ENCODE data around the gene LRRC9. TPM values are rescaled to one million over a fixed set of nuclear protein-coding genes. Genes with fewer than 3 reads are reported as not detected.
"Not testable (repeated sequence)": the region's sequence is repeated elsewhere in the genome, so short reads cannot be mapped to it uniquely, and the experiment has no call there.

LRRC9 gene
- polyA plus RNA-seq (ENCODE audit: insufficient read length in 10 of 10): under 1 TPM; 0.12 to 0.80 (median 0.41) TPM
- long read RNA-seq, donor 1: 0 reads
- long read RNA-seq, donor 2: 0 reads
- long read RNA-seq, donor 3: 0 reads
- long read RNA-seq, donor 4: 0 reads
- long read RNA-seq, donor 5: 0 reads
- long read RNA-seq, donor 6: 0 reads
- long read RNA-seq, donor 7: 0 reads
- long read RNA-seq, donor 8: 0 reads
- long read RNA-seq, donor 9: 0 reads

DNA sequence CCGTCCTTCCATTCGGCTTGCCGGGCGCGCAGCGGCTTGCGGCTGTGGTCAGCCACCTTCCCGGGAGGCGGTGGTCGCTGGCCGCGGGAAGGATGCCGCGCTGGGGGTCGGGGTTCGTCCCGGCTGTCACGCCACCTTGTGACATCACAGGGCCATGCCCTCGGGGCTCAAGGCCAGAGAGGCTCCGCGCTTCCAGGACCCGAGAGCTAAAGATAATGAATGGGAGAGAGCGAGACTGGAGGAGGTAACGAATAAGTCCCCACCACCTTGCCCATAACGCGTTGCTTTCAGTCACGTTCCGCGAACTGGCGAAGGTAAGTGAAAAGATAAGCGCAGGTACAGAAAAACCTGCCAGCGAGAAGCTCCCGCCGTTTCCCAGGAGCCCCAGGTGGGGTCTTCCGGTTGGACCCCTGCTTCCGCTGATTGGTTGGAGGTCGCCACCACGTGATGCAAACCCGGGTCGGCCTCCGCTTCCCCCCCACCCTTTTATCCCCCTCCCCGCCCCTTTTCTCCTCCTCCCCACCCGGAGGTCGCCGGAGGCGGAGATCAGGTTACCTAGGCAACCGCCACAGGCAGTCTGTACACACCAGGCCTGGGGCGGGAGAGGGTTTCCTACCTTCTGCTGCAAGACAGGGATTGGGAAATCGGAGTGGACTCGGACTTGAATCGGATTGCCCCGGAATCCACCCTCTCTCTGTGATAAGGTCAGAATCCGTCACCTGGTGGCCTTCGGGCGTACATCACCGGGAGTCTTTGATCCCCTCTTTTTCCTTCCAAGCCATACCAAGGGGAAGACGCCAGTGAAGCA lies at the start of gene LRRC9:
Gene LRRC9, plus strand, starts transcription at position 575 of the 808 bp plus-strand sequence.
- DNase-seq: peak in 2 of 3 donors; percentile 45 to 71

DNA sequence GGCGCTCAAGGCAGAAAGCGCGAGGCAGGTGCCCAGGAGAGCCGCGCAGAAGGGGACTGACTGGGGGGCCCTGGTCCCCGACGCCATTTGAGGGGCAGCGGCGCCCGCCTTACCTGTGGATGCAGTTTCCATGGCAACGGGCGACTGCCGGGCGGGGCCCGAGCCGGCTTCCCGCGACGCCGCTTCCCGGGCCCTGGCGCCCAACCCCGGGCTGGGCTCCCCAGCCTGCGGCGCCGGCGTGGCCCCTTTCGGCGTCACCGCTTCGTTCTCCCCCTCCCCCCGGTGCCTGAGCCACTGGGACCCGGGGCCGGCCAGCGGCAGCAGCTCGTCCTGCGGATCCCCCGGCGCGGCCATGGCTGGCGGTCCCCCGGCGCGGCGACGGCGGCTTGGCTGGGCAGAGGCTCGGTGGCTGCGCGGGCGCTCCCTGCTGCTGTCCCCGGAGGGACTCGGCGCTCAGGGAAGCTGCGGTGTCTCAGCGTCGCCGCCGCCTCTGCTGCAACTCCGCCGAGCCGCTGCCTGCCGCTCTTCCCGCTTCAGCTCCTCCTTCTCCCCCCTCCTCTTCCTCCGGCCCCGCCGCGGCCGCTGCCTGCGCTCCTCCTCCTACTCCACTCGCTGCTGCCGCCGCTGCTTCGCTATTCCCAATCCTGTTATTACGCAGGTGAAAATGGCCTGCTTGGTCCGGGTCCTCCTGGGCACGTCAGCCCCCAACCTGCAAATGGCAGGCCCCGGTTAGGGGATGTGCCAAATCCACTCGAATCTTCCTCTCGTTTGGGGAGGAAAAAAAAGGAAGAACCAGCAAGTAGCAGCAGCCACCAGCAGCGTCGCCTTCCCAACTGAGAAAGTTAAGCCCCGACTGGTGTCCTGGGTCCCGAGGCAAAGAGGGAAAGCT lies 49.4 kb upstream of the LRRC9 start, which contains the start of gene RTN1:
Gene RTN1, minus strand, starts transcription at position 500 of the 889 bp plus-strand sequence. Its CDS starts 146 bp downstream, at position 354.
- DNase-seq: peak; percentile 28 to 83 (median 46)

DNA sequence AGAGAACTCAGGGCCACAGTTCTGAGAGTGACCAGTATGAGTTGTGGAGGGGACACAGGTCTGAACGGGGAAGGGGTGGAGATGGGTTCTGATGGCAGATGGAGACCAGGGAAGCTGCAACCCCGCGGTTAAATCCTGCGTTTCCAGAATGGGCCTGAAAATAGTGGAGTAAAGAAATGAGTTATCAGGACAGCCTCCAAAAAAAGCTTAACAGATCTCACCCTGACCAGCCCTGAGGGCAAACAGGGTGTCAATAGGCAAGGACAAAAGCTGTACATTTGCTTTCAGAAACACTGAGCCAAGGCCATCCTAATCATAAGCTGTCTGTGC lies 48.8 kb upstream of the LRRC9 start:
- DNase-seq: no peak

DNA sequence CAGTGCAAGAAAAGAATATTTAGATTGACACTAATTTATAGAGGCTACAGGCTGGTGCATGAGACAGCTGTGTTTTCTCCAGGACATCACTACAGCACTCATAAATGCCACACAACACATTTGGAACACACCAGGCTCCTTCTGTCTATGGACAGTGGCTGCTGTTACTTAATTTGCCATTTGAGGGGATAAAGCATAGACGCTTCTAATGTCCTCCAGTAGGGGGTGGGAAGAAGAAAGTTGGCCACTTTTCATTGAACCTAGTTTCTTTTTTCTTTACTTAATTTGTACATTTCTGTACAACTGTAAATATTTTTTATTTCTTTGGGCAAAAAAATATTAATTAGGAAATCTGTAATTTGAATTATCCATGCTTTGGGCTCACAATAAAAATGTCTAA lies 37.0 kb upstream of the LRRC9 start:
- DNase-seq: no peak

DNA sequence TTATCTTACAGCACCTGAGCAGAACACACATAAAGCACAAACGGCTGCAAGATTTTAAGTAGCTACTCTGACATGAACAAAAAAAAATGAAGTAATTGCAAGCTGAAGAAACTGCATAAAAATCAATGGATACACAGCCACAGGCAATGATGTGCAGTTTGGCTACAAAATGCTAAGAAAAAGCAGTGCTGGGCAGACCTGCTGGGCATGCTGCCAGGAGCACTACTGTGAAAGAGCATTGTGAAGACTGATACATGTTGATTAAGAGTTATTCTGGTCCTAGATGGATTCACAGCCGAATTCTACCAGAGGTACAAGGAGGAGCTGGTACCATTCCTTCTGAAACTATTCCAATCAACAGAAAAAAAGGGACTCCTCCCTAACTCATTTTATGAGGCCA lies 29.3 kb upstream of the LRRC9 start:
- no peak for DNase-seq

DNA sequence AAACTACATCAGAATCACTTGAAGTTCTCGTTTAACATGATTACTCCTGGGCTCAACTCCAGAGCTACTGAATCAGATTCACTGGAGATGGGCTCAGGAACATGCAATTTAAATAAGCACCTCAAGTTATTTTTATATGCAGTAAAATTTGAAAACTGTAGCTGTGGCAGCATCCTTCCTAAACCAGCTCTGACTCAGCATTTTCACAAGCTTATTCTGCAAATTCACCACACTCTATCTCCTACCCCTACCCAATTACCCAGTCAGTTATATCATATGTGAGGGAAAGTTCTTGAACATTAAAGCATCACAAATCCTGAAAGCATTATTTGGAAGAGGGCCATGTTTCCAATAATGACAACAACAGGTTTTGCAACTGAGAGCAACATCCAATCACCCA lies 24.2 kb upstream of the LRRC9 start:
- DNase-seq: no peak

DNA sequence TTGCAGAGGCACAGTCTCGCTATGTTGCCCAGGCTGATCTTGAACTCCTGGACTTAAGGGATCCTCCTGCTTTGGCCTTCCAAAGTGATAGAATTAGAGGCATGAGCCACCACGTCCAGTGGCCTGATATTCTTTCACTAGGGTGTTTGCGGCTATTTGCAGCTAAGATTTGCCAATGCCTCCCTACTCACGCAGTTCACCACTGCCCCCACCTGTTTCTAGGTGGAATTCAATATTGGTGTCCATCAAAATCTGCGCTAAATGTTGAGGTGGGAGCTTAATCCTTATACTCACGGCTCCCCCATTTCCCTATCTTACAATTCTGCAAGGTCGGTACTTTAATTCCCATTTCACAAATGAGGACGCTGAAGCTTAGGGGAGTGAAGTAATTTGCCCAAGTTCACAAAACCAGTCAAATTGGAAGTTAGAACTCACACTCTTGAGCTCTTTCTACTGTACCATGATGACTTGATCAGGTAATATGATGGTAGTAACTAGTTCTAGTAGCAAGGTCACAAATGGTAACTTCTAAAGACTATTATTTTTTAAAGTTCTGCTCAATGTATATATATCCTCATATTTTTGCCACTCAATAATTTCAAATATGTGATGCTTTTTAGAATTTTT lies 22.1 kb upstream of the LRRC9 start:
- peak; percentile 16 to 47 (median 20) for DNase-seq

DNA sequence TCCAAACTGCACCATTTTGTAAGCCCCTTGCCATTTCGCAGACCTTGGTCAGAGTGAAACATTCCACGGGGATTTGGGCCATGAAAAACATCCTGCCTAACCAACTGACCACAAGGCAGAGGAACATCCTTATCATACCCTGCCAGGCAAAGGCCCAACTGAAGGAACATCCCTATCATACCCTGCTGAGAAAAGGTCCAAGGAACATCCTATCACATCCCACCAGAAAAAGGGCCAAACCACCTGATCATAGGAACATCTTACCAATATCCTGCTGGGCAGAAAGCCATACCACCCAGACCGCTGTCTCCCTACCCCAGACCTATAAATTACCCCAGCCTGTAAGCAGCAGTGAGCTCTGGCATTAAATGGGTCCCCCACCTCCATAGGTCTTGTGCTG lies 19.4 kb upstream of the LRRC9 start:
- DNase-seq: no peak

DNA sequence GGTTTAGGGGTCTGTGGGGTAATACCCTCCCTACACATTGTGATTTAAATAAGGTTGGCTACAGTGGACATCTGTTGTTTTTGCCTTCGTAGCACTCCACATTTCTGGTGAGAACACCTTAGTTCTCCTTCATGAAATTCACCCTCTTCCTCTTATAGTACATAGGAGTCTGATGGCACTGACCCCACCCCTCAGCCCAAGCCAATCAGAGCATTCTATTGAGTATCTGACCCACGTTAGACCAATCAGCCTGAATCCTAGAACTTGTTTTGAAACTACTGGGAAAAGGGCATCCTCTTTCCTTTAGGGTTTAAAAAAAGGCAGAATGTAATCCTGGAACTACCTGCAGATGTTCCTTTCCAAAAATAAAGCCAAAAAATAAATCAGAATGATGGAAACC lies 15.8 kb upstream of the LRRC9 start:
- no peak for DNase-seq

DNA sequence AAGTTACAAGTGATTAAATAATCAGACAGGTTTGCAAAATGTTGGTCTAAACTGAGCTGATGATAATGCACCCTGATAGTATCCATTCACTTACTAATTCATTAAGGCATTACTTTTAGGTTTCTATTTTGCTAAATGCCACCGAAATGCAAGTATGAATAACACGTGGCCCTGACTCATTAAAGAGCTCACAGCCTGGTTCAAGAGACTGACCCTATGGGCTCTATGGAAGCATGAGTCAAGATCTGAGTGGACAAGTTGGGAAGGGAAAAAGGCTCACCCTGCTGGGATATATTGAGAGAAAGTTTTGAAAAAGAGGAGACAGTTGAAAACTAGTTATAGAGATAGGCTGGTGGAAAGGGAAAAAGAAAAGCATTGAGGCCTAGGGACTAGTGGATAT lies 14.8 kb upstream of the LRRC9 start:
- no peak for DNase-seq

DNA sequence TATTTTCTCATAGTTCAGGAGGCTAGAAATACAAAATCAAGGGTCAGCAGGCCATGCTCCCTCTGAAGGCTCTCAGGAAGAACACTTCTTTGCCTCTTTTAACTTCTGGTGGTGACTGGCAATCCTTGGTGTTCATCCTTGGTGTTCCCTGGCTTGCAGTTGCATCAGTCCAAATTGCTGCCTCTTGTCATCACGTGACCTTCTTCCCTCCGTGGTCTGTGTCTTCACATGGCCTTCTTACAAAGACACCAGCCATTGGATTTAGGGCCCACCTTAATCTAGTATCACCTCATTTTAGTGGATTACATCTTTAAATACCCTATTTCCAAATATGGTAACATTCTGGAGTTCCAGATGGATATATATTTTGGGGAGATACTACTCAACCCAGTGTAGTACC lies 7.5 kb upstream of the LRRC9 start:
- no peak for DNase-seq

DNA sequence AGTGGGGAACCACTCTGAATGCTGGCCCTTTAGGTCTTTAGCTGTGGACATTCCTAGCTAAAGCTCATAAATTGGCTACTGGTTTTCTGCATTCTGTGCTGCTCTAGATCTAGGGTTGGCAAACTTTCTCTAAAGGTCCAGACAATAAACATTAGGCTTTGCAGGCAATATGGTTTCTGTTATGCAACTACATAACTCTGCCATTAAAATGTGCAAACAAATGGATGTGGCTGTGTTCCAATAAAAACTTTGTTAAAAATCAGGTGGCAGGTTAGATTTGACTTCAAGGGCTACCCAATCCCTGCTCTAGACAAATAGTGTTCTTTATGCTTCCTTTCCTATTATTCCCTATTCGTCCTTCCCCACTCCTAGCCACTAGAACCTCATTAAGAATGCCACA lies 6.8 kb upstream of the LRRC9 start:
- no peak for DNase-seq

DNA sequence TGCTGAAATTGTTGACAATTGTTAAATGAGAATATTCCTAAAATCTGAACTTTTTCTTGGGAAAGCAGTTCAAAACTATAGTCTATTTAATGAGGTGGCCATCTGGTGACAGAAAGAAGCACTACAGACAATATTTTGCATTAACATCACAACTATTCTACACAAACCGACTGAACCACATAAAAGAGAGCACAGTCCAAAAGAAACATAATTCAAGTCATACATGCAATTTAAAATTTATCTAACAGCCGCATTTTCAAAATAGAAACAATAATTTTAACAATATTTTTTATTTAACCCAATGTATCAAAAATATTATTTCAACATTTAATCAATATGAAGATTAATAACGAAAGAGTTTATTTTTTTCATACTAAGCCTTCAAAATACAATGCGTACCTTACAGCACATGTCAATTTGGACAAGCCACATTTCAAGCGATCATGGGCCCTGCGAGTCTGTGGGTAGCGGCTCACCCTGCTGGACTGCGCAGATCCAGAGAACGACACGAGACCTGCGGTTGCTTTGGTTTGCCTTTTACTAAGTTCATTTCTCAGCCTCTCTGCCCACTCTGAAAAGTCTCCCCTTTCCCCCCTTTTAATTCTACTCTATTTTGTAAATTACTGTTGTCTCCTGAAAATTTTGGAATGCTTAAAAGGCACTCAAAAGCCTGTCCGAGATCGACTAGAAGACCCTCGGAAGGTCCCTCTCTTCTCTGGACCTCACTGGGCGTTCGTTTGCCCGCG lies 947 bp upstream of the LRRC9 start:
- peak; percentile 22 to 63 (median 23) for DNase-seq

DNA sequence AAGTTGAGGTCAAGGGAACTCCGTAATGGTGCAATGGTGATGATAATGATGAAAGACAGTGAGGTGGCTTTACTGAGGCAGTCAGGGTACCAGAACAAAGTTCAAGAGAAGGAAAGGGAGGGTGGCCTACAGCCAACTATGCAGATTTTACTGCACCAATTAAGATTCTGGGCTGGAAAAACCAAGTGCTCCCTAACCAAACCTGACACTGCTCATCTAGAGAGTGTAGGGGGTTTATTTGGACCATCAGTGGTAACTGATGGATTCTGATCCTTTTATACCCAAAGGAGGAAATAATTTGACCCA lies 387 bp downstream of the LRRC9 start:
- no peak for DNase-seq

DNA sequence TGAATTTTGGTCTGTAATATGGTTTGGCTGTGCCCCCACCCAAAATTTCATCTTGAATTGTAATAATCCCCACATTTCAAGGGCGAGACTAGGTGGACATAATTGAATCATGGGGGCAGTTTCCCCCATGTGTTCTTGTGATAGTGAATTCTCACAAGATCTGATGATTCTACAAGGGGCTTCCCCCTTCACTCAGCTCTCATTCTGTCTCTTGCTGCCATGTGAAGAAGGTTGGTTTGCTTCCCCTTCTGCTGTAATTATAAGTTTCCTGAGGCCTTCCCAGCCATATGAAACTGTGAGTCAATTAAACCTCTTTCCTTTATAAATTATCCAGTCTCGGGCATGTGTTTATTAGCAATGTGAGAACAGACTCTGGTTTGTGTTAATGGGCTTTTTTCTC lies 5.9 kb downstream of the LRRC9 start:
- no peak for DNase-seq

DNA sequence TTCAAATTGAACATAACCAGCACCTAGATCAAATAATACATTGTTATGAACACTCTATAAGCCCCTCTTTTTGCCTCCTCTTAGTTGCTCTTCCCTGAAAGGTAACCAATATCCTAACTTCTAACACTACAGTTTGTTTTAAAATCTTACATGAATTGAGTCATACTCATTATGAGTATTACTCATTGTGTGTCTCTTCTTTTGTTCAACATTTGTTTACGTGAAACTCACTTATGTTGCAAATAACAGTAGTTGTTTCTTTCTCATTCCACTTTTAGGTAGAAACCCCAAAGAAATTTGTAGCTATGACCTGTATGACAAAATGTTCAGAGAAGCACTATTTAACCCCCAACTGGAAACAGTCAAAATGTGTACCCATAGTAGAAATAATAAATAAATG lies 6.6 kb downstream of the LRRC9 start:
- DNase-seq: no peak

DNA sequence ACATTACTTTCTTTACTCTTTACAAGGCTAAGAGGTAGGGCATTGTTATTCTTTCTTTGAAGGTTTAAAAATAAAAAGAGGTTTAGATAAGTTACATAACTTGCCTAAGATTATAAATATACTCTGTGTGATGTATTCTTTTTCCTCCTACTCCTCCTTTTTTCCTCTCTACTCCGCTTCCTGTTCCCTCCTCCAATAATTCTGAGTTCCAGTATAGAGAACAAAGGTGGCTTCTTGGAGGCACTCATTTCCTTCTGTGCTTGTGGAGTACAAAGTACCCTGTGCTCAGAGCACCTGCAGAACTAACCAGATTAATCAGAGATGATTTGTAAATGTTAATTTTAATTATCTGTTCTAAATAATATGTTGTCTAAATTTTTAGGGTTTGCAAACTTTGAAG lies 11.3 kb downstream of the LRRC9 start:
- DNase-seq: no peak

DNA sequence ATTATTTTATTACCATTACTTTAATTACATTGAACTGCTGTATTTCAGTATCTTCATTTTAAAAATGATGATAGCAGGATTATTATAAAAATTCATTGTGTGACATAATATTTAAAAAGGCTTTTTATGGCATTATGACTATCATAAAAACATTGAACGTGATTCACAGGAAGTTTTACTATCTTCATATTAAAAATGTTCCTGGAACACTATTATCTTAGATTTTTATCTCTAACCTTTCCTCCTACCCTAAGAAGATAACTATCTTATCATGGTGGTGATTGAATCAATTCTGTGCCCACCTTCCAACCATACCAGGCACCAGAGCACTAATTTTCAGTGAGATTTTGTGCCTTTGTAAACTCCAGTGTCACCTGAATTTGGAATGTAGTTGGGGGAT lies 16.2 kb downstream of the LRRC9 start:
- DNase-seq: no peak

DNA sequence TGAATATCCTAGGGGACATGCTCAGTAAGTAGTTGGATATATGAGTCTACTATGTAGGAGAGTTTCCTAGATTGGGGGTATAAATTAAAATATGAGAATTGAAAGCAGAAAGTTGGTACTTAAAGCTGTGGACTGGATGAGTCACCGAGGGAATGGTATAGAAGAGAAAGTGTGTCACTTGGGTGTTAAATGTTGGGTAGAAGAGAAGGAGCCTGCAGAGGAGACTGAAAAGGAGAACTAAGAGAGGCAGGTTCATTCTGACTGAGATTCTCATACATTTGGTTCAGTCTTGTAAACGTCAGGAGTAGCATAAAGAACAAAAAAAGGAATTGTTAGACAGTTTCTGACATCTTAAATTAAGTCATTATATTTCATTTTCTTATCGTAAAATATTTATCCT lies 19.9 kb downstream of the LRRC9 start:
- no peak for DNase-seq

DNA sequence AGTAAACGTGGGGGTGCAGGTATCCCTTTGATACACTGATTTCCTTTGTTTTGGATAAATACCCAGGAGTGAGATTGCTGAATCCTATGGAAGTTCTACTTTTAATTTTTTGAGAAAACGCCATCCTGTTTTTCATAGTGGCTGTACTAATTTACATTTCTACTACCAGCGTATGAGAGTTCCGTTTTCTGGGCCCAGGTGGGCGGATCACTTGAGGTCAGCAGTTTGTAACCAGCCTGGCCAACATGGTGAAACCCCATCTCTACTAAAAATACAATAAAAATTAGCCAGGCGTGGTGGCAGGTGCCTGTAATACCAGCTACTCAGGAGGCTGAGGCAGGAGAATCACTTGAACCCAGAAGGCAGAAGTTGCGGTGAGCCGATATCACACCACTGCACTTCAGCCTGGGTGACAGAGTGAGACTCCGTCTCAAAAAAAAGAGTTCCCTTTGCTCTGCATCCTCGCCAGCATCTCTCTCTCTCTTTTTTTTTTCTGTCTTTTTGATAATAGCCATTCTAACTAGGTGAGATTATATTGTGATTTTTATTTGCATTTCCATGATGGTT lies 22.4 kb downstream of the LRRC9 start:
- not testable (repeated sequence) for DNase-seq

DNA sequence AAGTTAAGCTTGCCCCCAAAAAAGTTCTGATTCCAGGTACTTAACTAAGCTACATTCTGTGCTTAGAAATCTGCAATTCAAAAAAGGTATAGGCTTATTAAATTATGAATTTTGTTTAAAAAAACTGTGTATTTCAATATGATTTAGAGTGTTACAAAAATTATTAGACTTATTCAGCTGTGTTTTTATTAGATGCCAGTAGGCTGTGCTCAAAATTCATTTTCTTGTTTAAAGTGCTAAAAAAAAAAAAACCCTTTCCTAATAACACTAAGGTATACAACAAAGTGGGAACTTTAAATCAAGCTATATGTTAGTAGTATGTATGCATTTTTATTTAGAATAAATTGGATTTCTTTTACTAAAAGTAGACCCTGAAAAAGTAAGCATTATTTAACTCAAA lies 25.0 kb downstream of the LRRC9 start:
- DNase-seq: no peak

All from muscle of back (tissue), 13 donors.